Astrocyte of the cerebellum (primary cell): ENCODE data around the gene HAPSTR1.
"Not testable (repeated sequence)": the region's sequence is repeated elsewhere in the genome, so short reads cannot be mapped to it uniquely, and the experiment has no call there.

Experiments
- DNase-seq: peaks from one replicate; pipeline ENCODE4 v3.0.0-alpha.2; 2011; ENCODE audit warnings: low read depth
- H3K4me3 ChIP-seq: 2 replicates; pipeline ENCODE4 v1.5.1; 2011; ENCODE audit warnings: mild to moderate bottlenecking, low read depth, low read length, moderate library complexity
- CTCF ChIP-seq: IDR thresholded peaks from 2 replicates; pipeline ENCODE4 v1.5.1; 2012; ENCODE audit warnings: low read length, low read depth, moderate library complexity, mild to moderate bottlenecking; ENCODE audit errors: missing control alignments
- in situ Hi-C: cut with HindIII; loops from 2 replicates; pipeline ENCODE4 v1.10.0; 2017; ENCODE audit warnings: low sequenced_read_pairs

Gene HAPSTR1

GRCh38 chr16:9090960-9091866 lies at the start of gene HAPSTR1:
Gene HAPSTR1 (plus strand): TSS chr16:9091644. CDS start chr16:9092045, 401 bp downstream.
- peak; percentile 100 for DNase-seq
- in situ Hi-C loops, result no loop called here
- no peak for TF ChIP-seq CTCF
- peak within 1 kb of the TSS; percentile 89 for H3K4me3 ChIP-seq

GRCh38 chr16:9042533-9042932 lies 48.9 kb upstream of the HAPSTR1 start:
- no peak for DNase-seq
- H3K4me3 ChIP-seq, result no peak overlapping the region
- in situ Hi-C loops, result no loop called here
- TF ChIP-seq CTCF, result no peak

GRCh38 chr16:9042964-9043680 lies 48.3 kb upstream of the HAPSTR1 start:
- in situ Hi-C loops, result no loop called here

GRCh38 chr16:9045562-9045961 lies 45.9 kb upstream of the HAPSTR1 start:
- in situ Hi-C loops, result loop anchor here (5.0 kb wide), 2 partner anchors 57 to 78 kb away; no protein-coding TSS in a partner anchor
- DNase-seq, H3K4me3 ChIP-seq: not testable (repeated sequence)

More at GRCh38 chr16:9042964-9043680, 48.3 kb upstream of the HAPSTR1 start:
- peak; percentile 53 for DNase-seq
- no peak for TF ChIP-seq CTCF
- H3K4me3 ChIP-seq, result no peak overlapping the region

GRCh38 chr16:9046667-9047055 lies 44.8 kb upstream of the HAPSTR1 start:
- no peak for DNase-seq
- in situ Hi-C loops, result loop anchor here (5.0 kb wide), 2 partner anchors 56 to 79 kb away; no protein-coding TSS in a partner anchor
- H3K4me3 ChIP-seq, result no peak overlapping the region
- TF ChIP-seq CTCF, result no peak

- in situ Hi-C loops, result loop anchor here (5.0 kb wide), 2 partner anchors 55 to 80 kb away; no protein-coding TSS in a partner anchor
- DNase-seq, result peak; percentile 99
- no peak for TF ChIP-seq CTCF
Observed at GRCh38 chr16:9047689-9048301, 43.6 kb upstream of the HAPSTR1 start.

More at GRCh38 chr16:9047689-9048301, 43.6 kb upstream of the HAPSTR1 start:
- no peak overlapping the region for H3K4me3 ChIP-seq
